ENCODE results near the gene GRID1. TPM values are rescaled to one million over a fixed set of nuclear protein-coding genes. Genes with fewer than 3 reads are reported as not detected.

GRID1 gene
- total RNA-seq, 1 experiment from 2014 or later: not detected

DNA sequence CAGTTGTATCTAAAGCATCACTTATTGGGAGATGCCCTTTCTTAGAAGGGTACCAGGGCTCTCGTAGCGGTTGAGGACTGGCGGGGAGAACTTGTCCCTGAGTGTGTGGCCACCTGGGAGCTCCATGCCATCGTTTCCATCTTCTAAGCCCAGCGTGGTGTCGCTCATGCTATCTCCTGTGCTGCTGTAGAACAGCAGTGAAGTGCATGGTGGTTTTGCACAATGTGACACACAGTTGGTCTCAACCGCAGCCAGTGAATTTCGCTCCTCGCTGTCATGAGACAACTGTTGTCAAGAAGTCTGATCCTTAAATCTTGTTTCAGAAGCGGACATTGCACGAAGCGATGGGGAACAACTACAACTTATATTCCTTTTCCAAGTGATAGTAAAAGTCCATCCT, 283.4 kb downstream of the GRID1 start:
- Mint-ChIP-seq H3K9me3 (ENCODE audit: low read depth, unreplicated experiment) (no peaks in the 10 kb centered on the region), H3K27me3 (ENCODE audit: unreplicated experiment) (peaks cover 88% of the 10 kb centered on the region), H3K36me3 (ENCODE audit: insufficient read depth, unreplicated experiment) (no peaks in the 10 kb centered on the region), H3K4me1 (ENCODE audit: low read depth, unreplicated experiment) (no peaks in the 10 kb centered on the region), H3K4me3 (ENCODE audit: low read depth, unreplicated experiment) (no peak overlapping the region), H3K27ac (ENCODE audit: unreplicated experiment) (no peak overlapping the region)
- DNase-seq: no peak
- CTCF ChIA-PET: no interaction called here
- no TSS peak for BruUV-seq (replicated peaks)
- intact Hi-C loops (cut with micrococcal nuclease; ENCODE audit: unreplicated experiment): no loop called here
- TF ChIP-seq, protein P1, sequence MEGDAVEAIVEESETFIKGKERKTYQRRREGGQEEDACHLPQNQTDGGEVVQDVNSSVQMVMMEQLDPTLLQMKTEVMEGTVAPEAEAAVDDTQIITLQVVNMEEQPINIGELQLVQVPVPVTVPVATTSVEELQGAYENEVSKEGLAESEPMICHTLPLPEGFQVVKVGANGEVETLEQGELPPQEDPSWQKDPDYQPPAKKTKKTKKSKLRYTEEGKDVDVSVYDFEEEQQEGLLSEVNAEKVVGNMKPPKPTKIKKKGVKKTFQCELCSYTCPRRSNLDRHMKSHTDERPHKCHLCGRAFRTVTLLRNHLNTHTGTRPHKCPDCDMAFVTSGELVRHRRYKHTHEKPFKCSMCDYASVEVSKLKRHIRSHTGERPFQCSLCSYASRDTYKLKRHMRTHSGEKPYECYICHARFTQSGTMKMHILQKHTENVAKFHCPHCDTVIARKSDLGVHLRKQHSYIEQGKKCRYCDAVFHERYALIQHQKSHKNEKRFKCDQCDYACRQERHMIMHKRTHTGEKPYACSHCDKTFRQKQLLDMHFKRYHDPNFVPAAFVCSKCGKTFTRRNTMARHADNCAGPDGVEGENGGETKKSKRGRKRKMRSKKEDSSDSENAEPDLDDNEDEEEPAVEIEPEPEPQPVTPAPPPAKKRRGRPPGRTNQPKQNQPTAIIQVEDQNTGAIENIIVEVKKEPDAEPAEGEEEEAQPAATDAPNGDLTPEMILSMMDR (IDR thresholded peaks at IDR 0.05; ENCODE audit: unreplicated experiment): no peak

DNA sequence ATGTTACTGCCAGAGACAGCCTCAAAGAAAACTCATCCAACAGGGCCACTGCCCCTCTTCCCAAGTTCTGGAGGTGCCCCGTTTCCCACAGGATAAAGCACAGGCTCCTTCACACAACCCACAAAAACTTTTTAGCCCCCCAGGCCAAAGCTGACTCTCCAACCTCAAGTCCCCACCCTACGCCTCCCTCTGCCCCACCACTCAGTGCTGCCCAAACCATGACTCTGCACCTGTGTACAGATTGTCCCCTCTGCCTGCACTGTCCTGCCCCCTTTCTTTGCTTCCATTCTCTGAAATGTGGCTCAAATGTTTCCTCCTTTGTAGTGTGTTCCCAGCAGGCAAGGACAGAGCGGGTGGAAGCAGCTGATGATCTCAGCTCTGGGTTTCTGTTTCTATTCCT, 284.0 kb downstream of the GRID1 start:
- no peak overlapping the region for H3K27ac Mint-ChIP-seq (ENCODE audit: unreplicated experiment)
- CTCF ChIA-PET: no interaction called here
- TF ChIP-seq, protein P1 (IDR thresholded peaks at IDR 0.05; ENCODE audit: unreplicated experiment): no peak
- H3K9me3 Mint-ChIP-seq (ENCODE audit: low read depth, unreplicated experiment): no peaks in the 10 kb centered on the region
- BruUV-seq (replicated peaks): no TSS peak
- no peaks in the 10 kb centered on the region for H3K4me1 Mint-ChIP-seq (ENCODE audit: low read depth, unreplicated experiment)
- intact Hi-C loops (cut with micrococcal nuclease; ENCODE audit: unreplicated experiment): no loop called here
- no peak for DNase-seq
- H3K36me3 Mint-ChIP-seq (ENCODE audit: insufficient read depth, unreplicated experiment): no peaks in the 10 kb centered on the region
- peaks cover 81% of the 10 kb centered on the region for H3K27me3 Mint-ChIP-seq (ENCODE audit: unreplicated experiment)
- H3K4me3 Mint-ChIP-seq (ENCODE audit: low read depth, unreplicated experiment): no peak overlapping the region

DNA sequence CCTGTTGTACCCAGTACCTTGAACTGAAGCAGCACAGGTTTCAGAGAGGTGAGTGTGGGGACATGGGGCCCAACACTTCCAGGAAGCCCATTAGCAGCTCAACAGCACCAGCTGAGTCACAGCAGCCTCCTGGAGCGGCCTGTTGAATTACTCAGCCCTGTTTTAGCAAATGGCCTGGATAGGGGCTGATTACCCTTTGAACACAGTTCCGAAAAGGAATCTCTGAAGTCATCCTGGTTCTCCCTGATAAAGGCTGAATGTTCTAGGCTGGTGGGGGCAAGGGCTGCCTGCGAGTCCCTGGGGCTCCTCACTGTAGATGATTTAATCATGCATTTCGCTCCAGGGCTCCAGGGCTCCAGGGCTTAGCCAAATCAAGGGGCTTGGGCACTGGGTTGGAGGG, 287.5 kb downstream of the GRID1 start:
- Mint-ChIP-seq H3K4me3 (ENCODE audit: low read depth, unreplicated experiment) (no peak overlapping the region), H3K4me1 (ENCODE audit: low read depth, unreplicated experiment) (no peaks in the 10 kb centered on the region), H3K27me3 (ENCODE audit: unreplicated experiment) (peaks cover 47% of the 10 kb centered on the region), H3K36me3 (ENCODE audit: insufficient read depth, unreplicated experiment) (no peaks in the 10 kb centered on the region), H3K27ac (ENCODE audit: unreplicated experiment) (no peak overlapping the region), H3K9me3 (ENCODE audit: low read depth, unreplicated experiment) (no peaks in the 10 kb centered on the region)
- BruUV-seq (replicated peaks): no TSS peak
- intact Hi-C loops (cut with micrococcal nuclease; ENCODE audit: unreplicated experiment): no loop called here
- CTCF ChIA-PET: no interaction called here
- TF ChIP-seq, protein P1 (IDR thresholded peaks at IDR 0.05; ENCODE audit: unreplicated experiment): no peak
- DNase-seq: peak; percentile 10

DNA sequence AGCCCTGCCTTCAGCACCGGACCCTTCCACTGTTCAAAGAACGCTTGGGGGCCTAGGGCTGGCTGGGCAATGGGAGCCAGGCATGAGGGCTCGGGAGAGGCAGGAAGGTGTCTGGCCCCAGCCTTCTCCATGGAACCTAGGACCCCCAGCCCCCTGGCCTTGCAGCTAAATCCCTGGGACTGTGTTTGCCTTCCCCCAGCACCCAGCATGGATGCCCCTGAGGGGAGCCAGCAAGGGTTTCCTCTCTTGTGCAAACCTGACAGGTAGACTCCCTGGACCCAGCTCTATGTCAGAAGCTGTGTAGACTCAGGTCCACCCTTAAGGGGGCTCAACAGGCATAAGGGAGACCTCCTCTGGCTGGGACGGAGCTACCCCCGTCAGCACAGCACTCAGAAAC, 288.0 kb downstream of the GRID1 start:
- peaks cover 42% of the 10 kb centered on the region for H3K27me3 Mint-ChIP-seq (ENCODE audit: unreplicated experiment)
- intact Hi-C loops (cut with micrococcal nuclease; ENCODE audit: unreplicated experiment): no loop called here
- no peaks in the 10 kb centered on the region for H3K4me1 Mint-ChIP-seq (ENCODE audit: low read depth, unreplicated experiment)
- CTCF ChIA-PET: no interaction called here
- BruUV-seq (replicated peaks): no TSS peak
- no peak for DNase-seq
- H3K4me3 Mint-ChIP-seq (ENCODE audit: low read depth, unreplicated experiment): no peak overlapping the region
- H3K9me3 Mint-ChIP-seq (ENCODE audit: low read depth, unreplicated experiment): no peaks in the 10 kb centered on the region
- H3K36me3 Mint-ChIP-seq (ENCODE audit: insufficient read depth, unreplicated experiment): no peaks in the 10 kb centered on the region
- no peak overlapping the region for H3K27ac Mint-ChIP-seq (ENCODE audit: unreplicated experiment)
- TF ChIP-seq, protein P1 (IDR thresholded peaks at IDR 0.05; ENCODE audit: unreplicated experiment): no peak
